H9 (cell line): ENCODE data around the gene TBC1D17. TPM values are rescaled to one million over a fixed set of nuclear protein-coding genes. Genes with fewer than 3 reads are reported as not detected.
A peak's percentile ranks its signal among the peaks of the same experiment; 100 is the strongest.

Experiments
- DNase-seq: peaks from one replicate; pipeline ENCODE4 v3.0.0-alpha.2; 2017
- H2AFZ ChIP-seq: one replicate; pipeline ENCODE4 v1.6.1; 2013; ENCODE audit warnings: mild to moderate bottlenecking, low read length, control low read depth, moderate library complexity
- H2AK5ac ChIP-seq: 2 replicates; pipeline ENCODE4 v1.6.1; 2013; ENCODE audit warnings: low read length, control low read depth, mixed read lengths; ENCODE audit not compliant: insufficient read length
- H2BK120ac ChIP-seq: one replicate; pipeline ENCODE4 v1.6.1; 2013; ENCODE audit warnings: low read depth, mild to moderate bottlenecking, low read length, control low read depth, inconsistent platforms; ENCODE audit not compliant: poor library complexity, severe bottlenecking
- H2BK12ac ChIP-seq: 2 replicates; pipeline ENCODE4 v1.6.1; 2013; ENCODE audit warnings: low read length, control low read depth, mixed read lengths, low read depth; ENCODE audit not compliant: insufficient read length
- H2BK15ac ChIP-seq: 2 replicates; pipeline ENCODE4 v1.6.1; 2013; ENCODE audit warnings: low read depth, low read length, control low read depth
- H2BK20ac ChIP-seq: one replicate; pipeline ENCODE4 v1.6.1; 2013; ENCODE audit warnings: low read depth, mild to moderate bottlenecking, low read length, control low read depth, inconsistent platforms; ENCODE audit not compliant: poor library complexity, severe bottlenecking
- H2BK5ac ChIP-seq: 2 replicates; pipeline ENCODE4 v1.6.1; 2013; ENCODE audit warnings: low read length, control low read depth, mixed read lengths; ENCODE audit not compliant: insufficient read length
- H3K14ac ChIP-seq: 2 replicates; pipeline ENCODE4 v1.6.1; 2013; ENCODE audit warnings: low read length, control low read depth; ENCODE audit not compliant: insufficient read depth
- H3K18ac ChIP-seq: 2 replicates; pipeline ENCODE4 v1.6.1; 2013; ENCODE audit warnings: low read depth, mild to moderate bottlenecking, mixed read lengths, low read length, control low read depth; ENCODE audit not compliant: insufficient read length
- H3K23ac ChIP-seq: 2 replicates; pipeline ENCODE4 v1.6.1; 2013; ENCODE audit warnings: low read length, control low read depth, mixed read lengths, low read depth; ENCODE audit not compliant: insufficient read length
- H3K23me2 ChIP-seq: 2 replicates; pipeline ENCODE4 v1.6.1; 2013; ENCODE audit warnings: low read depth, mild to moderate bottlenecking, mixed read lengths, low read length, control low read depth; ENCODE audit not compliant: insufficient read length, poor library complexity, severe bottlenecking
- H3K27ac ChIP-seq: 2 replicates; pipeline ENCODE4 v1.5.1; 2013; ENCODE audit warnings: low read length, control low read depth, mixed read lengths, low read depth; ENCODE audit not compliant: insufficient read length
- H3K27me3 ChIP-seq: 2 replicates; pipeline ENCODE4 v1.6.1; 2013; ENCODE audit warnings: low read length, control low read depth, inconsistent platforms; ENCODE audit not compliant: insufficient read depth
- H3K4ac ChIP-seq: 2 replicates; pipeline ENCODE4 v1.6.1; 2013; ENCODE audit warnings: low read depth, mild to moderate bottlenecking, control low read depth, inconsistent platforms, low read length, moderate library complexity
- H3K4me1 ChIP-seq: 2 replicates; pipeline ENCODE4 v1.6.1; 2013; ENCODE audit warnings: low read length, control low read depth, inconsistent platforms; ENCODE audit not compliant: insufficient read depth
- H3K4me2 ChIP-seq: 2 replicates; pipeline ENCODE4 v1.6.1; 2013; ENCODE audit warnings: low read length, control low read depth, mixed read lengths; ENCODE audit not compliant: insufficient read length, insufficient read depth
- H3K56ac ChIP-seq: 2 replicates; pipeline ENCODE4 v1.6.1; 2013; ENCODE audit warnings: low read depth, mild to moderate bottlenecking, mixed read lengths, low read length, control low read depth; ENCODE audit not compliant: insufficient read length
- H3K79me1 ChIP-seq: 2 replicates; pipeline ENCODE4 v1.6.1; 2013; ENCODE audit warnings: low read depth, mild to moderate bottlenecking, moderate library complexity, low read length, control low read depth, inconsistent platforms; ENCODE audit not compliant: insufficient read depth, poor library complexity, severe bottlenecking
- H3K79me2 ChIP-seq: 2 replicates; pipeline ENCODE4 v1.6.1; 2013; ENCODE audit warnings: low read length, control low read depth, inconsistent platforms; ENCODE audit not compliant: insufficient read depth
- H3K9ac ChIP-seq: 2 replicates; pipeline ENCODE4 v1.6.1; 2013; ENCODE audit warnings: low read length, control low read depth, mixed read lengths; ENCODE audit not compliant: insufficient read length; ENCODE audit errors: extremely low read depth
- H3K9me3 ChIP-seq: one replicate; pipeline ENCODE4 v1.6.1; 2013; ENCODE audit warnings: low read depth, low read length, inconsistent platforms; ENCODE audit not compliant: control insufficient read depth
- H3T11ph ChIP-seq: one replicate; pipeline ENCODE4 v1.6.1; 2013; ENCODE audit warnings: mild to moderate bottlenecking, low read length, control low read depth, inconsistent platforms
- H4K20me1 ChIP-seq: one replicate; pipeline ENCODE4 v1.6.1; 2013; ENCODE audit not compliant: control insufficient read depth, insufficient read length, insufficient read depth
- H4K5ac ChIP-seq: 2 replicates; pipeline ENCODE4 v1.6.1; 2013; ENCODE audit warnings: low read depth, mild to moderate bottlenecking, mixed read lengths, low read length, control low read depth; ENCODE audit not compliant: insufficient read length
- H4K8ac ChIP-seq: replicated peaks from 2 replicates; pipeline ENCODE4 v1.6.1; 2013; ENCODE audit warnings: low read length, control low read depth, mixed read lengths, low read depth; ENCODE audit not compliant: insufficient read length
- H4K91ac ChIP-seq: 2 replicates; pipeline ENCODE4 v1.6.1; 2013; ENCODE audit warnings: low read depth, mild to moderate bottlenecking, moderate library complexity, mixed read lengths, low read length, control low read depth; ENCODE audit not compliant: insufficient read length
- H3K27ac Mint-ChIP-seq, 3 experiments: 2 replicates in 2 of 3; 3 replicates in 1 of 3; pipeline ENCODE4 v1.8.0; 2020 to 2021; ENCODE audit warnings: mixed read lengths in 3 of 3, mild to moderate bottlenecking in 1 of 3, moderate library complexity in 1 of 3
- H3K27me3 Mint-ChIP-seq: 2 replicates; pipeline ENCODE4 v1.8.0; 2021; ENCODE audit warnings: low read depth, mild to moderate bottlenecking, moderate library complexity, mixed read lengths
- H3K36me3 Mint-ChIP-seq, 3 experiments: 2 replicates in 2 of 3; 3 replicates in 1 of 3; pipeline ENCODE4 v1.8.0; 2020 to 2021; ENCODE audit warnings: low read depth in 3 of 3, mixed read lengths in 3 of 3; ENCODE audit not compliant: insufficient read depth in 1 of 3
- H3K4me1 Mint-ChIP-seq, 2 experiments: 2 replicates each; pipeline ENCODE4 v1.8.0; 2020; ENCODE audit warnings: mixed read lengths in 2 of 2
- H3K4me3 Mint-ChIP-seq, 2 experiments: 2 replicates in 1 of 2; 3 replicates in 1 of 2; pipeline ENCODE4 v1.8.0; 2020 to 2021; ENCODE audit warnings: mild to moderate bottlenecking in 2 of 2, mixed read lengths in 2 of 2, moderate library complexity in 1 of 2
- H3K9me3 Mint-ChIP-seq, 2 experiments: 2 replicates in 1 of 2; 3 replicates in 1 of 2; pipeline ENCODE4 v1.8.0; 2020; ENCODE audit warnings: mild to moderate bottlenecking in 2 of 2, mixed read lengths in 2 of 2, moderate library complexity in 1 of 2
- WGBS: extraction: QIAGEN DNeasy Blood & Tissue Kit; methylation state at CpG from one replicate; pipeline ENCODE4 v1.1.7; 2013; ENCODE audit warnings: missing lambda C conversion rate, low lambda C conversion rate, mixed read lengths; ENCODE audit not compliant: insufficient read length; ENCODE audit errors: extremely low coverage; 5-methylcytosine and 5-hydroxymethylcytosine counted together
- total RNA-seq: library from RNA; stranded (reverse); gene quantifications from 2 replicates; pipeline ENCODE4 v1.2.1, GENCODE V29; 2021
- TF ChIP-seq, protein P1 (sequence below): fragments of 200-600 bp; sonication (generic); conservative IDR thresholded peaks from 3 replicates; pipeline ENCODE4 v1.8.0; 2021; ENCODE audit warnings: antibody characterized with exemption, mild to moderate bottlenecking

The TBC1D17 gene
- total RNA-seq, 1 experiment from 2014 or later: 33.6 TPM

DNA sequence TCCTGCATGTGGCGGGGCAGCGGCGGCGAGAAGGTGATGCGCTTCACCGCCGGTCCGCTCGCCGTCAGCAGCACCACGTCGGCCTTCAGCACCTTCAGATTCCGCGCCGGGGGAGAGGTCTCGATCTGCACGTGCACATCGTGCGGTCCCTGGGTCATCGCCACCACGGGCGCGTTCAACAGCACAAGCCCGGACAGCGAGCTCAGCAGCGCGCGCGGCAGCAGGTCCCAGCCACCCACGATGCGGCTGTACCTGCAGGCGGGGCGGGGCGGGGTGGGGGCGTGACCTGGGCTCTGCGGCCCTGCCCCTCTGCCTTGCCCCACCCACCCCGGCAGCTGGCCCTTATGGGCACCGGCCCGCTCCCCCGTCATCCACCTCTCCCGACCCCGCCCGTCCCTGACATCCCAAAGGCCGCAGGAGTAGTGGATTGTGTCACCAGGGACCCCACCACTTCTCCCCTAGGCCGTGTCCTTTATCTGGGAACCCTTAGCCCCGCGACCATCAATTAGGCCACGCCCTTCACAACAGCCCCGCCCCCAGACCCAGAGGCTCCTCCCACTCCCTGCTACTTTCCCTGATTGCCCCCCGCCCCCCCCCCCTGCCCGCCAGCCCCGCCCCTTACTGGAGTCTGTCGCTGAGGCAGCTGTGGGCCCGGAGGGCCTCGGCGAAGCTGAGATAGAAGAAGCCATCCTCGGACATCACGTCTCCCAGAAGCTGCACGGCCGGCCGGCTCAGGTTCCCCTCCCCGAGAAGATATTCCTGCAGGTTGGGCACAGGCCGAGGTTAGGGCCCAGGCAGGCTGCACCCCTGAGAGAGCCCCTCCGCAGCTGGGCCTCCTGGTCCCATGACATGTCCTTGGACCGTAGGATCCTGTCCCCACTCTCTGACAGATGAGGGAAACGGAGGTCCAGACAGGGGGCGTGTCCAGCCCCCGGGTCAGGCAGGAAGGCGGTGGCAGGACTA lies 13.1 kb downstream of the TBC1D17 start:
- H3K27me3 Mint-ChIP-seq: peaks cover 42% of the 10 kb centered on the region

More for the DNA sequence above, 13.1 kb downstream of the TBC1D17 start:
- H3K4me3 Mint-ChIP-seq: peak overlapping the region; percentile 54 to 81
- Histone ChIP-seq H3K27me3 (no peaks in the 10 kb centered on the region; the same call in 1 of the 2 replicates), H2AK5ac (no peak overlapping the region), H2BK12ac (no peak overlapping the region), H3K23me2 (peaks cover 3% of the 10 kb centered on the region), H3K4ac (no peak overlapping the region), H3K4me2 (peak overlapping the region; percentile 28), H3T11ph (no peak overlapping the region), H4K91ac (no peak overlapping the region), H3K27ac (no peak overlapping the region), H2BK20ac (no peak overlapping the region), H3K23ac (no peak overlapping the region), H3K9me3 (no peaks in the 10 kb centered on the region), H2BK120ac (no peak overlapping the region), H3K14ac (0 out of 2 replicates have a peak overlapping the region, but pooled peaks have one; percentile 68), H3K56ac (no peak overlapping the region), H3K79me1 (no peaks in the 10 kb centered on the region), H2AFZ (no peak overlapping the region), H3K4me1 (no peaks in the 10 kb centered on the region), H3K79me2 (no peaks in the 10 kb centered on the region), H3K18ac (peak overlapping the region; percentile 22), H2BK15ac (no peak overlapping the region), H3K9ac (no peak overlapping the region), H4K8ac (no peak overlapping the region), H4K20me1 (peaks cover 5% of the 10 kb centered on the region), H2BK5ac (no peak overlapping the region), H4K5ac (no peak overlapping the region)
- H3K27ac Mint-ChIP-seq: peak overlapping the region; percentile 85 to 97 (median 96); a peak in 6 of 7 replicates
- peaks cover 14 to 19% (median 16%) of the 10 kb centered on the region in 3 experiments for H3K36me3 Mint-ChIP-seq
- TF ChIP-seq, protein P1, sequence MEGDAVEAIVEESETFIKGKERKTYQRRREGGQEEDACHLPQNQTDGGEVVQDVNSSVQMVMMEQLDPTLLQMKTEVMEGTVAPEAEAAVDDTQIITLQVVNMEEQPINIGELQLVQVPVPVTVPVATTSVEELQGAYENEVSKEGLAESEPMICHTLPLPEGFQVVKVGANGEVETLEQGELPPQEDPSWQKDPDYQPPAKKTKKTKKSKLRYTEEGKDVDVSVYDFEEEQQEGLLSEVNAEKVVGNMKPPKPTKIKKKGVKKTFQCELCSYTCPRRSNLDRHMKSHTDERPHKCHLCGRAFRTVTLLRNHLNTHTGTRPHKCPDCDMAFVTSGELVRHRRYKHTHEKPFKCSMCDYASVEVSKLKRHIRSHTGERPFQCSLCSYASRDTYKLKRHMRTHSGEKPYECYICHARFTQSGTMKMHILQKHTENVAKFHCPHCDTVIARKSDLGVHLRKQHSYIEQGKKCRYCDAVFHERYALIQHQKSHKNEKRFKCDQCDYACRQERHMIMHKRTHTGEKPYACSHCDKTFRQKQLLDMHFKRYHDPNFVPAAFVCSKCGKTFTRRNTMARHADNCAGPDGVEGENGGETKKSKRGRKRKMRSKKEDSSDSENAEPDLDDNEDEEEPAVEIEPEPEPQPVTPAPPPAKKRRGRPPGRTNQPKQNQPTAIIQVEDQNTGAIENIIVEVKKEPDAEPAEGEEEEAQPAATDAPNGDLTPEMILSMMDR: peak; percentile 40; the same call in 2 of the 3 replicates
- peaks cover 0 to 11% of the 10 kb centered on the region in 2 experiments; a peak in 1 of 5 replicates for H3K9me3 Mint-ChIP-seq
- peak; percentile 88 for DNase-seq
- no CpG with 5 or more reads among the region's 69 CpGs for WGBS
- H3K4me1 Mint-ChIP-seq: peaks cover 3 to 21% of the 10 kb centered on the region in 2 experiments; a peak in 3 of 4 replicates
